Ishikawa (cell line): ENCODE data around the gene PPT2.

ENCODE experiments used
- CEBPB ChIP-seq: IDR thresholded peaks from 2 replicates; pipeline ENCODE4 v1.6.1; 2012
- EGR1 ChIP-seq: IDR thresholded peaks from 2 replicates; pipeline ENCODE4 v1.6.1; 2012
- EP300 ChIP-seq: IDR thresholded peaks from 2 replicates; pipeline ENCODE4 v1.6.1; 2012; ENCODE audit warnings: borderline replicate concordance
- FOXM1 ChIP-seq: IDR thresholded peaks from 2 replicates; pipeline ENCODE4 v1.6.1; 2012; ENCODE audit warnings: low read depth, borderline replicate concordance
- RAD21 ChIP-seq: IDR thresholded peaks from 2 replicates; pipeline ENCODE4 v1.6.1; 2012; ENCODE audit warnings: low read depth
- TCF12 ChIP-seq: IDR thresholded peaks from 2 replicates; pipeline ENCODE4 v1.6.1; 2012; ENCODE audit warnings: low read depth
- YY1 ChIP-seq: IDR thresholded peaks from 2 replicates; pipeline ENCODE4 v1.6.1; 2012; ENCODE audit warnings: low read depth
- ZBTB7A ChIP-seq: IDR thresholded peaks from 2 replicates; pipeline ENCODE4 v1.6.1; 2012; ENCODE audit warnings: low read depth
- TF ChIP-seq, protein P1 (sequence below): IDR thresholded peaks from 2 replicates; pipeline ENCODE4 v1.6.1; 2012
- TF ChIP-seq, protein P2 (sequence below): IDR thresholded peaks from 2 replicates; pipeline ENCODE4 v1.6.1; 2012; ENCODE audit warnings: low read depth, mild to moderate bottlenecking

DNA sequence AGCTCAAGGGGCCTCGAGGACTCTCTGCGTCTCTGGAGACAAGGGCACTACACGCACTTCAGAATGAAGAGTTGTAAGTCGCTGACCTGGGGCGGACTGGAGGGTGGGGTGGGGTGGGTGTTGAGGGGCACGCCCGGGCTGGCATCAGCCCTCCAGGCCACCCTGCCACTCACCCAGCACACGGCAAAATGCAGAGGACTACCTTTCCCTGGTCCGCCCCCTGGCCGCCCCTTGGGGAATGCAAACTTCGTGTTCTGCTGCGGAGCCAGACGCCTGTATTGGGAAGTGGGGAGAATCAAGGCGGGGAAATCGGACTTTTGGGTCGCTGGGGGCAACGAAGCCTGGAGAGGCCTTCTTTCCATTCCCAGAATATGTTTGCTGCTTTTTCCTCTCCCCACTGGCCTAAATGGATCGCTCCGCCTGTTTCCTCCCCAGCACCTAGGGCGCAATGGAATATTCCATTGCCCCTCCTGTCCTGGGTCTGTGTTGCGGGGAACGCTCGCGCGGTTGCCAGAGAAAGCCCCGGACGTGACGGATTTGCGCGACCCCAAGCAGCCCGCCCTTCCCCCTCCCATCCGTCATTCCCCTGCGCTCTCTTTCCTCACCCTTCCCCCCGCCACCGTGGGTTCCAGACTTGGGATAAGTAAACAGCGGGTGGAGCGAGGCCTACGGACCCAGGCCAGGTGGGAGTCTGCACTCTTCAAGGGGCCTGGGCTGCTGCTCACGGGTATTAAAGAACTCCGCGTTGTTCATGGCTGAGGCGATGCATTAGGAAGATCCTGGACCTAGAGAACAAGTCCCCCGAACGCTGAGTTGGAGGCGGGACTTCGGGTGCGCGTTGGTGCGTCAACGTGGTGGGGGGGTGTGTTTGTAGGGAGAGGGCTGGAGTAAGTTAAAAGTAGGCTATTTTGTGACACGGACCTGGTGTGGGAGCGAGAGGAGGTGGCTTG lies at the start of gene PPT2:
- TF ChIP-seq YY1 (no peak), ZBTB7A (no peak; the same call in 1 of the 2 replicates), TCF12 (peak; percentile 45; the same call in 1 of the 2 replicates), EP300 (peak; percentile 59; the same call in 1 of the 2 replicates), FOXM1 (no peak), CEBPB (no peak), EGR1 (no peak; the same call in 1 of the 2 replicates), RAD21 (no peak)
- TF ChIP-seq, protein P1, sequence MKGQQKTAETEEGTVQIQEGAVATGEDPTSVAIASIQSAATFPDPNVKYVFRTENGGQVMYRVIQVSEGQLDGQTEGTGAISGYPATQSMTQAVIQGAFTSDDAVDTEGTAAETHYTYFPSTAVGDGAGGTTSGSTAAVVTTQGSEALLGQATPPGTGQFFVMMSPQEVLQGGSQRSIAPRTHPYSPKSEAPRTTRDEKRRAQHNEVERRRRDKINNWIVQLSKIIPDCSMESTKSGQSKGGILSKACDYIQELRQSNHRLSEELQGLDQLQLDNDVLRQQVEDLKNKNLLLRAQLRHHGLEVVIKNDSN, result no peak
- TF ChIP-seq, protein P2, sequence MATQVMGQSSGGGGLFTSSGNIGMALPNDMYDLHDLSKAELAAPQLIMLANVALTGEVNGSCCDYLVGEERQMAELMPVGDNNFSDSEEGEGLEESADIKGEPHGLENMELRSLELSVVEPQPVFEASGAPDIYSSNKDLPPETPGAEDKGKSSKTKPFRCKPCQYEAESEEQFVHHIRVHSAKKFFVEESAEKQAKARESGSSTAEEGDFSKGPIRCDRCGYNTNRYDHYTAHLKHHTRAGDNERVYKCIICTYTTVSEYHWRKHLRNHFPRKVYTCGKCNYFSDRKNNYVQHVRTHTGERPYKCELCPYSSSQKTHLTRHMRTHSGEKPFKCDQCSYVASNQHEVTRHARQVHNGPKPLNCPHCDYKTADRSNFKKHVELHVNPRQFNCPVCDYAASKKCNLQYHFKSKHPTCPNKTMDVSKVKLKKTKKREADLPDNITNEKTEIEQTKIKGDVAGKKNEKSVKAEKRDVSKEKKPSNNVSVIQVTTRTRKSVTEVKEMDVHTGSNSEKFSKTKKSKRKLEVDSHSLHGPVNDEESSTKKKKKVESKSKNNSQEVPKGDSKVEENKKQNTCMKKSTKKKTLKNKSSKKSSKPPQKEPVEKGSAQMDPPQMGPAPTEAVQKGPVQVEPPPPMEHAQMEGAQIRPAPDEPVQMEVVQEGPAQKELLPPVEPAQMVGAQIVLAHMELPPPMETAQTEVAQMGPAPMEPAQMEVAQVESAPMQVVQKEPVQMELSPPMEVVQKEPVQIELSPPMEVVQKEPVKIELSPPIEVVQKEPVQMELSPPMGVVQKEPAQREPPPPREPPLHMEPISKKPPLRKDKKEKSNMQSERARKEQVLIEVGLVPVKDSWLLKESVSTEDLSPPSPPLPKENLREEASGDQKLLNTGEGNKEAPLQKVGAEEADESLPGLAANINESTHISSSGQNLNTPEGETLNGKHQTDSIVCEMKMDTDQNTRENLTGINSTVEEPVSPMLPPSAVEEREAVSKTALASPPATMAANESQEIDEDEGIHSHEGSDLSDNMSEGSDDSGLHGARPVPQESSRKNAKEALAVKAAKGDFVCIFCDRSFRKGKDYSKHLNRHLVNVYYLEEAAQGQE, result no peak
